GM12873 (cell line): ENCODE measurements around the gene IGF2BP2.

Source experiments
- CTCF ChIP-seq: IDR thresholded peaks from 2 replicates; pipeline ENCODE4 v1.5.1; 2012; ENCODE audit warnings: low read depth, mild to moderate bottlenecking, moderate library complexity, low read length, control low read depth; ENCODE audit not compliant: insufficient read depth; ENCODE audit errors: missing control alignments

Gene IGF2BP2

GRCh38 chr3:185606196-185606595 lies 218.6 kb downstream of the IGF2BP2 start:
- TF ChIP-seq CTCF, result no peak

DNA sequence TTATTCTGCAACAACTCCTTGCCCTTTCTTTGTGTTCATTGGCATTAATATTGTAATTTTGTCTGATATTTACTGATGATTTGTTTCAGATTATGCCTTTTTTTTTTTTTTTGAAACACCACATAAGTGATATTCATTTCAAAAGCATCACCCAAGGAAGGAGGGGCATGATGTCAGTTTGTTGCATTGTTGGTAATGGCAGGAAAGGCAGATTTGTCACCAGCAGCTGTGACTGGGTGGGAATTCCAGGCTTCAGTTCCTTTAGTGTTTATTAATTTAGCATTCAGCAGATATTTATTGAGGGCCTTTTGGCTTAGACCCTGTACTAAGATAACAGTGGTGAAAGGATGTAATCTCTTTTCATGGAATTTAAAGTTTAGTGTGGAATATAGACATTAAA lies 219.3 kb downstream of the IGF2BP2 start:
- TF ChIP-seq CTCF, result no peak

DNA sequence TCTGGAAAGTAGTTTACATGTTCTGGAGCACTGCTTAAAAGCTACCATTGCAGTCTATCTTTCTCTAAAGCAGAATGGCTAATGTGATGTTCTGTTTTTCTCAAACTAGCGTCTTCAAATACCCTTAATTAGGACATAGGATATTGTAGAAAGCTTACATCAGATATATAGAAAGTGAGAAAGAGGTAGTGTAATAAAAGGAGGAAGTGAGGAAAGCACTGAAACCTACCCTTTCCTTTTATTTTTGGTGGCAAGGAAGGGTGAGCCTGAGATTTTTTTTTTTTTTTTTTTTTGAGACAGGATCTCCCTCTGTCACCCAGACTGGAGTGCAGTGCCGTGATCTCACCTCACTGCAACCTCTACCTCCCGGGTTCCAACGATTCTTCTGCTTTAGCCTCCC lies 229.3 kb downstream of the IGF2BP2 start:
- no peak for TF ChIP-seq CTCF

- TF ChIP-seq CTCF, result no peak
These were observed 230.8 kb downstream of the IGF2BP2 start for GRCh38 chr3:185594073-185594472.
